Peyer's patch (tissue), 4 donors: ENCODE data around the gene TMEM86B. TPM values are rescaled to one million over a fixed set of nuclear protein-coding genes. Genes with fewer than 3 reads are reported as not detected.

Experiments
- DNase-seq, 3 donors: peaks; one replicate each; pipeline ENCODE4 v3.0.0-alpha.2; 2017 to 2019
- H3K27ac ChIP-seq, 4 donors: fragments of 200-600 bp; sonication (generic); one replicate each; pipeline ENCODE4 v1.5.1; 2016 to 2019
- H3K27me3 ChIP-seq, 2 donors: fragments of 200-600 bp; sonication (generic); one replicate each; pipeline ENCODE4 v1.5.1; 2019
- H3K36me3 ChIP-seq, 3 donors: fragments of 200-600 bp; sonication (generic); one replicate each; pipeline ENCODE4 v1.5.1; 2016 to 2019
- H3K4me1 ChIP-seq, 4 donors: fragments of 200-600 bp; sonication (generic); one replicate each; pipeline ENCODE4 v1.5.1; 2016 to 2019
- H3K4me3 ChIP-seq, 4 donors: fragments of 200-600 bp; sonication (generic); 1 replicate in 3 of 4; 2 replicates in 1 of 4; pipeline ENCODE4 v1.5.1; 2016 to 2019; ENCODE audit warnings: mild to moderate bottlenecking in 1 of 4
- H3K9me3 ChIP-seq, 4 donors: fragments of 200-600 bp; sonication (generic); one replicate each; pipeline ENCODE4 v1.5.1; 2016 to 2019; ENCODE audit warnings: mild to moderate bottlenecking in 1 of 4
- CTCF ChIP-seq, 6 experiments: fragments of 450-650 bp in 4 of 6; fragments of 200-600 bp in 2 of 6; sonication (generic) in 1 of 6; IDR thresholded peaks; one replicate each; pipeline ENCODE4 v1.5.1; 2017 to 2019; ENCODE audit warnings: antibody characterized with exemption in 6 of 6, mild to moderate bottlenecking in 3 of 6, moderate library complexity in 1 of 6
- POLR2A ChIP-seq, 2 donors: fragments of 450-650 bp; IDR thresholded peaks; one replicate each; pipeline ENCODE4 v1.5.1; 2017; ENCODE audit warnings: antibody characterized with exemption in 2 of 2, mild to moderate bottlenecking in 2 of 2, moderate library complexity in 2 of 2
- small RNA-seq, 2 donors: library from RNA; depleted of rRNA; stranded (forward); fragments of <200 nt; gene quantifications; one replicate each; pipeline ENCODE3, GENCODE V24; 2016
- total RNA-seq, 4 donors: library from RNA; depleted of rRNA; stranded (reverse); fragments of >200 nt; gene quantifications; one replicate each; pipeline ENCODE4 v1.1.0, GENCODE V29; 2016

Gene TMEM86B
- total RNA-seq, 4 donors from 2014 or later, result 9.1 to 39.8 (median 15.1) TPM

- Histone ChIP-seq H3K36me3 (peaks cover 0 to 6% (median 0%) of the 10 kb centered on the region in 3 donors), H3K27ac (no peak overlapping the region), H3K27me3 (peaks cover 0 to 20% of the 10 kb centered on the region in 2 donors), H3K9me3 (peaks cover 0 to 4% (median 0%) of the 10 kb centered on the region in 4 donors), H3K4me3 (peak overlapping the region; percentile 1 to 41 (median 24)), H3K4me1 (peaks cover 0 to 19% (median 10%) of the 10 kb centered on the region in 4 donors)
- DNase-seq, result peak; percentile 78 to 93 (median 82)
- TF ChIP-seq POLR2A (IDR thresholded peaks at IDR 0.05), result no peak
- TF ChIP-seq CTCF (IDR thresholded peaks at IDR 0.05), result no peak
Measured at GRCh38 chr19:55178781-55179599, 49.6 kb downstream of the TMEM86B start.

Small RNAs within 50 kb of the gene (small RNA-seq; reads per million reads assigned to genes)
- gene MIR6802 (0 reads per million in 2 donors), gene MIR6803 (0.06 to 0.88 reads per million in 2 donors), gene MIR6804 (0 reads per million in 2 donors)

Other genes with a start within 250 kb of the TMEM86B start
- under 1 TPM in 1 of 4 donors, not detected in 3; 0.57 TPM for gene GP6, start 190.5 kb downstream of the TMEM86B start, total RNA-seq
- gene RDH13, start 165.6 kb downstream of the TMEM86B start, total RNA-seq, result 10 to 100 TPM; 21.5 to 84.2 (median 49.0) TPM
- 10 to 100 TPM in 3 of 4 donors, 1 to 10 TPM in 1; 5.0 to 43.8 (median 23.1) TPM for gene EPS8L1, start 152.9 kb downstream of the TMEM86B start, total RNA-seq
- 100 to 1,000 TPM; 113 to 512 (median 193) TPM for gene PPP1R12C, start 111.1 kb downstream of the TMEM86B start, total RNA-seq
- gene TNNT1, start 79.6 kb downstream of the TMEM86B start, total RNA-seq, result not detected
- not detected for gene TNNI3, start 71.0 kb downstream of the TMEM86B start, total RNA-seq
- gene DNAAF3, start 62.1 kb downstream of the TMEM86B start, total RNA-seq, result under 1 TPM in 1 of 4 donors, not detected in 3; 0.40 TPM
- under 1 TPM in 2 of 4 donors, not detected in 2; 0.70 to 0.94 TPM for gene SYT5, start 48.5 kb downstream of the TMEM86B start, total RNA-seq
- 100 to 1,000 TPM in 3 of 4 donors, 10 to 100 TPM in 1; 26.4 to 261 (median 246) TPM for gene PTPRH, start 19.3 kb downstream of the TMEM86B start, total RNA-seq
- gene PPP6R1, start 30.3 kb upstream of the TMEM86B start, total RNA-seq, result 100 to 1,000 TPM in 2 of 4 donors, 10 to 100 TPM in 2; 71.2 to 123 (median 94.8) TPM
- gene HSPBP1, start 51.3 kb upstream of the TMEM86B start, total RNA-seq, result 10 to 100 TPM; 14.4 to 38.0 (median 25.6) TPM
- 1 to 10 TPM in 3 of 4 donors, under 1 TPM in 1; 0.35 to 6.6 (median 3.0) TPM for gene BRSK1, start 55.2 kb upstream of the TMEM86B start, total RNA-seq
- 100 to 1,000 TPM in 3 of 4 donors, 10 to 100 TPM in 1; 26.4 to 235 (median 199) TPM for gene TMEM150B, start 96.6 kb upstream of the TMEM86B start, total RNA-seq
- 10 to 100 TPM; 14.4 to 45.6 (median 43.9) TPM for gene KMT5C, start 111.1 kb upstream of the TMEM86B start, total RNA-seq
- not detected for gene COX6B2, start 126.0 kb upstream of the TMEM86B start, total RNA-seq
- gene GARIN5B, start 134.5 kb upstream of the TMEM86B start, total RNA-seq, result not detected
- gene IL11, start 141.7 kb upstream of the TMEM86B start, total RNA-seq, result not detected
- not detected for gene TMEM190, start 148.1 kb upstream of the TMEM86B start, total RNA-seq
- 10 to 100 TPM; 19.8 to 75.8 (median 61.6) TPM for gene TMEM238, start 155.5 kb upstream of the TMEM86B start, total RNA-seq
- 100 to 1,000 TPM; 116 to 394 (median 283) TPM for gene RPL28, start 157.2 kb upstream of the TMEM86B start, total RNA-seq
- gene UBE2S, start 179.0 kb upstream of the TMEM86B start, total RNA-seq, result 1 to 10 TPM; 5.2 to 9.1 (median 7.6) TPM
- gene SHISA7, start 214.5 kb upstream of the TMEM86B start, total RNA-seq, result not detected
- gene ISOC2, start 232.9 kb upstream of the TMEM86B start, total RNA-seq, result 100 to 1,000 TPM in 1 of 4 donors, 10 to 100 TPM in 3; 28.1 to 102 (median 60.0) TPM
- not detected for gene C19orf85, start 236.0 kb upstream of the TMEM86B start, total RNA-seq
- 10 to 100 TPM; 10.1 to 47.0 (median 15.5) TPM for gene ZNF628, start 247.9 kb upstream of the TMEM86B start, total RNA-seq